COLO829 (cell line): ENCODE measurements around the gene MESP1.
"Not testable (repeated sequence)": the region's sequence is repeated elsewhere in the genome, so short reads cannot be mapped to it uniquely, and the experiment has no call there.

Experiments used
- DNase-seq: peaks from one replicate; pipeline ENCODE4 v3.0.0; 2012; ENCODE audit warnings: low spot score

The MESP1 gene

GRCh38 chr15:89750560-89751542 lies at the start of gene MESP1:
Gene MESP1 (minus strand): TSS chr15:89751249. CDS start chr15:89751231, 18 bp downstream.
- peak; percentile 97 for DNase-seq

- DNase-seq, result no peak
Measured at GRCh38 chr15:89799918-89800498, 49.0 kb upstream of the MESP1 start.

GRCh38 chr15:89799011-89799911 lies 48.2 kb upstream of the MESP1 start:
- no peak for DNase-seq

GRCh38 chr15:89797678-89798201 lies 46.7 kb upstream of the MESP1 start:
- no peak for DNase-seq

- DNase-seq, result no peak
Measured at GRCh38 chr15:89795996-89796395, 44.9 kb upstream of the MESP1 start.

- no peak for DNase-seq
Measured at GRCh38 chr15:89794627-89795241, 43.7 kb upstream of the MESP1 start.

GRCh38 chr15:89792106-89792805 lies 41.2 kb upstream of the MESP1 start:
- DNase-seq, result no peak

GRCh38 chr15:89790661-89791060 lies 39.6 kb upstream of the MESP1 start:
- no peak for DNase-seq

GRCh38 chr15:89790206-89790605 lies 39.2 kb upstream of the MESP1 start:
- DNase-seq, result no peak

GRCh38 chr15:89788585-89788984 lies 37.5 kb upstream of the MESP1 start:
- DNase-seq, result not testable (repeated sequence)

- DNase-seq, result no peak
Measured at GRCh38 chr15:89787944-89788343, 36.9 kb upstream of the MESP1 start.

- no peak for DNase-seq
Measured at GRCh38 chr15:89785774-89786140, 34.7 kb upstream of the MESP1 start.

- no peak for DNase-seq
Measured at GRCh38 chr15:89785064-89785773, 34.2 kb upstream of the MESP1 start.

GRCh38 chr15:89784686-89784960 lies 33.6 kb upstream of the MESP1 start:
- no peak for DNase-seq

GRCh38 chr15:89783861-89784685 lies 33.0 kb upstream of the MESP1 start:
- no peak for DNase-seq

- no peak for DNase-seq
Measured at GRCh38 chr15:89783111-89783860, 32.2 kb upstream of the MESP1 start.

GRCh38 chr15:89782619-89782950 lies 31.5 kb upstream of the MESP1 start:
- DNase-seq, result not testable (repeated sequence)

GRCh38 chr15:89781891-89782618 lies 31.0 kb upstream of the MESP1 start:
- no peak for DNase-seq
